HG03469 (cell line): ENCODE results near the gene ARHGAP21.

ENCODE experiments used
- ATAC-seq: cut with Tn5 transposase; IDR thresholded peaks from one replicate; pipeline ENCODE4 v1.9.1; 2021; ENCODE audit warnings: mild to moderate bottlenecking, moderate library complexity, moderate number of reproducible peaks; ENCODE audit not compliant: unreplicated experiment

The ARHGAP21 gene

GRCh38 chr10:24579448-24579847 is 144.2 kb downstream of the ARHGAP21 start:
- ATAC-seq, result no peak

- ATAC-seq, result no peak
Observed at GRCh38 chr10:24575481-24576002, 148.1 kb downstream of the ARHGAP21 start.

GRCh38 chr10:24574578-24575155 is 149.0 kb downstream of the ARHGAP21 start:
- ATAC-seq, result no peak

- no peak for ATAC-seq
Observed at GRCh38 chr10:24574161-24574560, 149.5 kb downstream of the ARHGAP21 start.

GRCh38 chr10:24571870-24572450 is 151.7 kb downstream of the ARHGAP21 start:
- ATAC-seq, result no peak

GRCh38 chr10:24570658-24571426 is 152.8 kb downstream of the ARHGAP21 start:
- ATAC-seq, result no peak

- ATAC-seq, result no peak
Observed at GRCh38 chr10:24569828-24570657, 153.6 kb downstream of the ARHGAP21 start.

- no peak for ATAC-seq
Observed at GRCh38 chr10:24569330-24569796, 154.3 kb downstream of the ARHGAP21 start.

GRCh38 chr10:24568042-24568441 is 155.6 kb downstream of the ARHGAP21 start:
- ATAC-seq, result no peak

- no peak for ATAC-seq
Observed at GRCh38 chr10:24561453-24561852, 162.2 kb downstream of the ARHGAP21 start.

- peak; percentile 50 for ATAC-seq
Observed at GRCh38 chr10:24556750-24557742, 166.6 kb downstream of the ARHGAP21 start.

GRCh38 chr10:24556126-24556749 is 167.4 kb downstream of the ARHGAP21 start:
- ATAC-seq, result no peak

- no peak for ATAC-seq
Observed at GRCh38 chr10:24554036-24554435, 169.7 kb downstream of the ARHGAP21 start.

GRCh38 chr10:24553051-24553612 is 170.6 kb downstream of the ARHGAP21 start:
- no peak for ATAC-seq

- peak; percentile 66 for ATAC-seq
Observed at GRCh38 chr10:24552346-24553016, 171.2 kb downstream of the ARHGAP21 start.

- ATAC-seq, result no peak
Observed at GRCh38 chr10:24551161-24551560, 172.5 kb downstream of the ARHGAP21 start.

- no peak for ATAC-seq
Observed at GRCh38 chr10:24550680-24551079, 173.0 kb downstream of the ARHGAP21 start.

- ATAC-seq, result no peak
Observed at GRCh38 chr10:24545585-24545984, 178.1 kb downstream of the ARHGAP21 start.
